HepG2 (cell line): ENCODE results near the gene C16orf87.

Experiments
- CBX2 ChIP-seq, 2 experiments: fragments of 200-600 bp in 1 of 2; sonication (generic); formaldehyde crosslinking in 1 of 2; IDR thresholded peaks; 2 replicates each; pipeline versions ENCODE4 v1.7.0 to v1.8.1; 2018 to 2022; ENCODE audit warnings: low read depth in 2 of 2, low read length in 1 of 2, mild to moderate bottlenecking in 1 of 2, missing genetic modification reagents in 1 of 2
- MAFK ChIP-seq, 2 experiments: IDR thresholded peaks in 1 of 2; conservative IDR thresholded peaks in 1 of 2; 2 replicates each; pipeline ENCODE4 v1.6.1; 2011; ENCODE audit warnings: improper control_type of control experiment in 2 of 2, low read length in 2 of 2
- SNAPC2 ChIP-seq: sonication (generic); formaldehyde crosslinking; IDR thresholded peaks from 2 replicates; pipeline ENCODE4 v1.8.1; 2022; ENCODE audit warnings: mild to moderate bottlenecking, missing genetic modification reagents
- STAT5B ChIP-seq: sonication (generic); formaldehyde crosslinking; IDR thresholded peaks from 2 replicates; pipeline ENCODE4 v1.4.0; 2020; ENCODE audit warnings: missing genetic modification reagents
- TAF1 ChIP-seq: sonication (generic); formaldehyde crosslinking; IDR thresholded peaks from 2 replicates; pipeline ENCODE4 v1.4.0; 2020; ENCODE audit warnings: missing genetic modification reagents
- ZNF563 ChIP-seq: sonication (generic); formaldehyde crosslinking; IDR thresholded peaks from 2 replicates; pipeline ENCODE4 v1.8.0; 2022; ENCODE audit warnings: mild to moderate bottlenecking, moderate library complexity, missing genetic modification reagents
- ZNF777 ChIP-seq: sonication (generic); formaldehyde crosslinking; IDR thresholded peaks from 2 replicates; pipeline ENCODE4 v1.4.0; 2020; ENCODE audit warnings: missing genetic modification reagents
- ZSCAN22 ChIP-seq: sonication (generic); formaldehyde crosslinking; IDR thresholded peaks from 2 replicates; pipeline ENCODE4 v1.4.0; 2020; ENCODE audit warnings: mild to moderate bottlenecking, missing genetic modification reagents
- TF ChIP-seq, protein P1 (sequence below): sonication (generic); formaldehyde crosslinking; IDR thresholded peaks from 2 replicates; pipeline ENCODE4 v1.5.0; 2020; ENCODE audit warnings: mild to moderate bottlenecking, missing genetic modification reagents, moderate library complexity
- TF ChIP-seq, protein P2 (sequence below): sonication (generic); formaldehyde crosslinking; IDR thresholded peaks from 2 replicates; pipeline ENCODE4 v1.4.0; 2020; ENCODE audit warnings: low read depth, missing genetic modification reagents
- TF ChIP-seq, protein P3 (sequence below): sonication (generic); formaldehyde crosslinking; IDR thresholded peaks from 2 replicates; pipeline ENCODE4 v1.5.1; 2020; ENCODE audit warnings: mild to moderate bottlenecking, missing genetic modification reagents
- TF ChIP-seq, protein P4 (sequence below): IDR thresholded peaks from 2 replicates; pipeline ENCODE4 v1.6.1; 2018; ENCODE audit warnings: missing genetic modification reagents
- TF ChIP-seq, protein P5 (sequence below): sonication (generic); formaldehyde crosslinking; IDR thresholded peaks from 2 replicates; pipeline ENCODE4 v1.5.0; 2020; ENCODE audit warnings: mild to moderate bottlenecking, missing genetic modification reagents

DNA sequence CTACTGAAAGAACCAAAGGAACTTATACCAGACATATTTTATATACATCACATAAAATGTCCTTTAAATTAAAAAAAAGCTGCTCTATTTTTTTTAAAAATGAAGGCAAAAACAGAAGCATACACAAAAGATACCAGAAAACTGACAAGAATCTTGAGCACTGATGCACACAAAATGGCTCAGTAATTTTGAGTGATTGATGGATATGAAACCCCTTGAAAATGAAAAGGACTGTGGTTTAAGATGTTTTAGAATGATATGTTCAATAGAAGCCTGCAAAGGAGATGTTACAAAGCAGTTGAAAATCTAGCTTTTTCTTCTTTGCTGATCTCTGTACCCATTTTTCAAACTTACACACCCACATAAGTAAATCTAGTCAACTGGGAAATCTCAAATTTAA, 2.7 kb downstream of the C16orf87 start:
- TF ChIP-seq ZNF563 (CRISPR knock-in tag) (no peak), CBX2 (IDR thresholded peaks at IDR 0.05; ENCODE audit: low read depth, low read length) (no peak), CBX2 (CRISPR knock-in tag; IDR thresholded peaks at IDR 0.05; ENCODE audit: low read depth) (no peak), SNAPC2 (CRISPR knock-in tag) (no peak), STAT5B (CRISPR knock-in tag) (no peak), TAF1 (no peak), MAFK (conservative IDR thresholded peaks at IDR 0.05 in 1 of 2, IDR thresholded peaks at IDR 0.05 in 1 of 2; ENCODE audit: low read length in 2 of 2) (no peak), ZNF777 (CRISPR knock-in tag) (no peak), ZSCAN22 (CRISPR knock-in tag) (no peak)
- TF ChIP-seq, protein P1, sequence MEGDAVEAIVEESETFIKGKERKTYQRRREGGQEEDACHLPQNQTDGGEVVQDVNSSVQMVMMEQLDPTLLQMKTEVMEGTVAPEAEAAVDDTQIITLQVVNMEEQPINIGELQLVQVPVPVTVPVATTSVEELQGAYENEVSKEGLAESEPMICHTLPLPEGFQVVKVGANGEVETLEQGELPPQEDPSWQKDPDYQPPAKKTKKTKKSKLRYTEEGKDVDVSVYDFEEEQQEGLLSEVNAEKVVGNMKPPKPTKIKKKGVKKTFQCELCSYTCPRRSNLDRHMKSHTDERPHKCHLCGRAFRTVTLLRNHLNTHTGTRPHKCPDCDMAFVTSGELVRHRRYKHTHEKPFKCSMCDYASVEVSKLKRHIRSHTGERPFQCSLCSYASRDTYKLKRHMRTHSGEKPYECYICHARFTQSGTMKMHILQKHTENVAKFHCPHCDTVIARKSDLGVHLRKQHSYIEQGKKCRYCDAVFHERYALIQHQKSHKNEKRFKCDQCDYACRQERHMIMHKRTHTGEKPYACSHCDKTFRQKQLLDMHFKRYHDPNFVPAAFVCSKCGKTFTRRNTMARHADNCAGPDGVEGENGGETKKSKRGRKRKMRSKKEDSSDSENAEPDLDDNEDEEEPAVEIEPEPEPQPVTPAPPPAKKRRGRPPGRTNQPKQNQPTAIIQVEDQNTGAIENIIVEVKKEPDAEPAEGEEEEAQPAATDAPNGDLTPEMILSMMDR (CRISPR knock-in tag), result no peak
- TF ChIP-seq, protein P2, sequence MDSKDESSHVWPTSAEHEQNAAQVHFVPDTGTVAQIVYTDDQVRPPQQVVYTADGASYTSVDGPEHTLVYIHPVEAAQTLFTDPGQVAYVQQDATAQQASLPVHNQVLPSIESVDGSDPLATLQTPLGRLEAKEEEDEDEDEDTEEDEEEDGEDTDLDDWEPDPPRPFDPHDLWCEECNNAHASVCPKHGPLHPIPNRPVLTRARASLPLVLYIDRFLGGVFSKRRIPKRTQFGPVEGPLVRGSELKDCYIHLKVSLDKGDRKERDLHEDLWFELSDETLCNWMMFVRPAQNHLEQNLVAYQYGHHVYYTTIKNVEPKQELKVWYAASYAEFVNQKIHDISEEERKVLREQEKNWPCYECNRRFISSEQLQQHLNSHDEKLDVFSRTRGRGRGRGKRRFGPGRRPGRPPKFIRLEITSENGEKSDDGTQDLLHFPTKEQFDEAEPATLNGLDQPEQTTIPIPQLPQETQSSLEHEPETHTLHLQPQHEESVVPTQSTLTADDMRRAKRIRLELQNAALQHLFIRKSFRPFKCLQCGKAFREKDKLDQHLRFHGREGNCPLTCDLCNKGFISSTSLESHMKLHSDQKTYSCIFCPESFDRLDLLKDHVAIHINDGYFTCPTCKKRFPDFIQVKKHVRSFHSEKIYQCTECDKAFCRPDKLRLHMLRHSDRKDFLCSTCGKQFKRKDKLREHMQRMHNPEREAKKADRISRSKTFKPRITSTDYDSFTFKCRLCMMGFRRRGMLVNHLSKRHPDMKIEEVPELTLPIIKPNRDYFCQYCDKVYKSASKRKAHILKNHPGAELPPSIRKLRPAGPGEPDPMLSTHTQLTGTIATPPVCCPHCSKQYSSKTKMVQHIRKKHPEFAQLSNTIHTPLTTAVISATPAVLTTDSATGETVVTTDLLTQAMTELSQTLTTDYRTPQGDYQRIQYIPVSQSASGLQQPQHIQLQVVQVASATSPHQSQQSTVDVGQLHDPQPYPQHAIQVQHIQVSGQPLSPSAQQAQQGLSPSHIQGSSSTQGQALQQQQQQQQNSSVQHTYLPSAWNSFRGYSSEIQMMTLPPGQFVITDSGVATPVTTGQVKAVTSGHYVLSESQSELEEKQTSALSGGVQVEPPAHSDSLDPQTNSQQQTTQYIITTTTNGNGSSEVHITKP (CRISPR knock-in tag), result no peak
- TF ChIP-seq, protein P3, sequence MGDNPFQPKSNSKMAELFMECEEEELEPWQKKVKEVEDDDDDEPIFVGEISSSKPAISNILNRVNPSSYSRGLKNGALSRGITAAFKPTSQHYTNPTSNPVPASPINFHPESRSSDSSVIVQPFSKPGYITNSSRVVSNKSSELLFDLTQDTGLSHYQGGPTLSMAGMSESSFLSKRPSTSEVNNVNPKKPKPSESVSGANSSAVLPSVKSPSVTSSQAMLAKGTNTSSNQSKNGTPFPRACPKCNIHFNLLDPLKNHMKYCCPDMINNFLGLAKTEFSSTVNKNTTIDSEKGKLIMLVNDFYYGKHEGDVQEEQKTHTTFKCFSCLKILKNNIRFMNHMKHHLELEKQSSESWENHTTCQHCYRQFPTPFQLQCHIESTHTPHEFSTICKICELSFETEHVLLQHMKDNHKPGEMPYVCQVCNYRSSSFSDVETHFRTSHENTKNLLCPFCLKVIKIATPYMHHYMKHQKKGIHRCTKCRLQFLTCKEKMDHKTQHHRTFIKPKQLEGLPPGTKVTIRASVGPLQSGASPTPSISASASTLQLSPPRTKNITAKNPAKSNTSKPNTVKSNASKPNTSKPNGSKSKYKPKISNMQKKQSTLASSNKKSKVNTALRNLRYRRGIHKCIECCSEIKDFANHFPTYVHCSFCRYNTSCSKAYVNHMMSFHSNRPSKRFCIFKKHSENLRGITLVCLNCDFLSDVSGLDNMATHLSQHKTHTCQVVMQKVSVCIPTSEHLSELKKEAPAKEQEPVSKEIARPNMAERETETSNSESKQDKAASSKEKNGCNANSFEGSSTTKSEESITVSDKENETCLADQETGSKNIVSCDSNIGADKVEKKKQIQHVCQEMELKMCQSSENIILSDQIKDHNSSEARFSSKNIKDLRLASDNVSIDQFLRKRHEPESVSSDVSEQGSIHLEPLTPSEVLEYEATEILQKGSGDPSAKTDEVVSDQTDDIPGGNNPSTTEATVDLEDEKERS (CRISPR knock-in tag), result no peak
- TF ChIP-seq, protein P4, sequence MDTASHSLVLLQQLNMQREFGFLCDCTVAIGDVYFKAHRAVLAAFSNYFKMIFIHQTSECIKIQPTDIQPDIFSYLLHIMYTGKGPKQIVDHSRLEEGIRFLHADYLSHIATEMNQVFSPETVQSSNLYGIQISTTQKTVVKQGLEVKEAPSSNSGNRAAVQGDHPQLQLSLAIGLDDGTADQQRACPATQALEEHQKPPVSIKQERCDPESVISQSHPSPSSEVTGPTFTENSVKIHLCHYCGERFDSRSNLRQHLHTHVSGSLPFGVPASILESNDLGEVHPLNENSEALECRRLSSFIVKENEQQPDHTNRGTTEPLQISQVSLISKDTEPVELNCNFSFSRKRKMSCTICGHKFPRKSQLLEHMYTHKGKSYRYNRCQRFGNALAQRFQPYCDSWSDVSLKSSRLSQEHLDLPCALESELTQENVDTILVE (CRISPR knock-in tag), result no peak
- TF ChIP-seq, protein P5, sequence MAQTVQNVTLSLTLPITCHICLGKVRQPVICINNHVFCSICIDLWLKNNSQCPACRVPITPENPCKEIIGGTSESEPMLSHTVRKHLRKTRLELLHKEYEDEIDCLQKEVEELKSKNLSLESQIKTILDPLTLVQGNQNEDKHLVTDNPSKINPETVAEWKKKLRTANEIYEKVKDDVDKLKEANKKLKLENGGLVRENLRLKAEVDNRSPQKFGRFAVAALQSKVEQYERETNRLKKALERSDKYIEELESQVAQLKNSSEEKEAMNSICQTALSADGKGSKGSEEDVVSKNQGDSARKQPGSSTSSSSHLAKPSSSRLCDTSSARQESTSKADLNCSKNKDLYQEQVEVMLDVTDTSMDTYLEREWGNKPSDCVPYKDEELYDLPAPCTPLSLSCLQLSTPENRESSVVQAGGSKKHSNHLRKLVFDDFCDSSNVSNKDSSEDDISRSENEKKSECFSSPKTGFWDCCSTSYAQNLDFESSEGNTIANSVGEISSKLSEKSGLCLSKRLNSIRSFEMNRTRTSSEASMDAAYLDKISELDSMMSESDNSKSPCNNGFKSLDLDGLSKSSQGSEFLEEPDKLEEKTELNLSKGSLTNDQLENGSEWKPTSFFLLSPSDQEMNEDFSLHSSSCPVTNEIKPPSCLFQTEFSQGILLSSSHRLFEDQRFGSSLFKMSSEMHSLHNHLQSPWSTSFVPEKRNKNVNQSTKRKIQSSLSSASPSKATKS (CRISPR knock-in tag), result no peak
